HCT116 (cell line): ENCODE measurements around the gene CPA4. TPM values are rescaled to one million over a fixed set of nuclear protein-coding genes. Genes with fewer than 3 reads are reported as not detected.

Experiments
- ATAC-seq: fragments of 200-7000 bp; cut with Tn5 transposase; 2 replicates; pipeline ENCODE4 v1.9.1; 2020; ENCODE audit warnings: mild to moderate bottlenecking, moderate library complexity
- BruUV-seq: library from RNA; stranded (reverse); fragments of 400-500 nt; replicated peaks from 2 replicates; lab custom pipeline; 2021; lab: Mats Ljungman, UMichigan
- CTCF ChIA-PET: fragments of 300-600 bp; sonication (Branson Sonifier 250); formaldehyde crosslinking; loops from one replicate; lab custom pipeline; 2021; ENCODE audit warnings: antibody characterized with exemption; lab: Charles Lee
- POLR2A ChIA-PET: fragments of 300-600, 350-600 bp; sonication (Branson Sonifier 250); formaldehyde crosslinking; loops from one replicate; lab custom pipeline; 2021; ENCODE audit warnings: antibody characterized with exemption; lab: Charles Lee
- RAD21 ChIA-PET, 2 experiments: fragments of 300-600 bp; sonication (Branson Sonifier 250); formaldehyde crosslinking; loops; one replicate each; lab custom pipeline; 2023; ENCODE audit warnings: low total read pairs in 2 of 2; ENCODE audit not compliant: uncharacterized antibody in 2 of 2, unreplicated experiment in 2 of 2, low non-redundant PET in 1 of 2; lab: Charles Lee
- DNase-seq: peaks from one replicate; pipeline ENCODE4 v3.0.0-alpha.2; 2010; ENCODE audit warnings: low read depth, low spot score
- H2AFZ ChIP-seq: fragments of 200-600 bp; shearing (Covaris generic), sonication (generic); 2 replicates; pipeline ENCODE4 v1.6.1; 2017; ENCODE audit warnings: low read depth, mixed run types, mixed read lengths, antibody characterized with exemption, low read length; ENCODE audit not compliant: poor library complexity, severe bottlenecking
- H3K27ac ChIP-seq: 2 replicates; pipeline ENCODE4 v1.5.1; 2012; ENCODE audit warnings: low read depth, low read length
- H3K27me3 ChIP-seq: fragments of 200-600 bp; sonication (generic); 2 replicates; pipeline ENCODE4 v1.6.1; 2016; ENCODE audit warnings: mixed run types, low read length, mixed read lengths; ENCODE audit not compliant: insufficient read depth
- H3K36me3 ChIP-seq, 2 experiments: fragments of 200-500 bp in 1 of 2; fragments of 200-600 bp in 1 of 2; sonication (Bioruptor generic) in 1 of 2; sonication (generic) in 1 of 2; 2 replicates each; pipeline versions ENCODE4 v1.5.1 to v1.6.1; 2014 to 2016; ENCODE audit warnings: low read length in 2 of 2, inconsistent platforms in 1 of 2, mixed read lengths in 1 of 2, mixed run types in 1 of 2; ENCODE audit not compliant: insufficient read depth in 2 of 2, control insufficient read depth in 1 of 2
- H3K4me1 ChIP-seq, 2 experiments: fragments of 200-600 bp in 1 of 2; sonication (generic) in 1 of 2; 2 replicates each; pipeline versions ENCODE4 v1.5.1 to v1.6.1; 2012 to 2017; ENCODE audit warnings: low read length in 2 of 2, inconsistent platforms in 1 of 2, mild to moderate bottlenecking in 1 of 2, mixed read lengths in 1 of 2, mixed run types in 1 of 2, moderate library complexity in 1 of 2; ENCODE audit not compliant: insufficient read depth in 2 of 2, control insufficient read depth in 1 of 2
- H3K4me2 ChIP-seq: fragments of 200-600 bp; sonication (generic); 2 replicates; pipeline ENCODE4 v1.6.1; 2017; ENCODE audit warnings: mixed run types, low read length, mixed read lengths
- H3K4me3 ChIP-seq, 2 experiments: fragments of 200-600 bp in 1 of 2; sonication (generic) in 1 of 2; replicated peaks in 1 of 2; 2 replicates each; pipeline ENCODE4 v1.5.1; 2011 to 2016; ENCODE audit warnings: low read length in 2 of 2, control low read depth in 1 of 2, low read depth in 1 of 2, mild to moderate bottlenecking in 1 of 2, mixed read lengths in 1 of 2, mixed run types in 1 of 2
- H3K79me2 ChIP-seq: fragments of 200-600 bp; sonication (generic); 2 replicates; pipeline ENCODE4 v1.6.1; 2017; ENCODE audit warnings: mild to moderate bottlenecking, mixed run types, low read length, moderate library complexity, mixed read lengths; ENCODE audit not compliant: insufficient read depth
- H3K9ac ChIP-seq: fragments of 200-600 bp; sonication (generic); 2 replicates; pipeline ENCODE4 v1.6.1; 2016; ENCODE audit warnings: low read length, mixed read lengths
- H3K9me2 ChIP-seq: fragments of 200-600 bp; sonication (generic), shearing (Covaris generic); 2 replicates; pipeline ENCODE4 v1.6.1; 2017; ENCODE audit warnings: mixed run types, mild to moderate bottlenecking, moderate library complexity; ENCODE audit not compliant: insufficient read depth
- H3K9me3 ChIP-seq, 2 experiments: fragments of 200-500 bp in 1 of 2; fragments of 200-600 bp in 1 of 2; sonication (Bioruptor generic) in 1 of 2; sonication (generic) in 1 of 2; 2 replicates each; pipeline ENCODE4 v1.6.1; 2014 to 2017; ENCODE audit warnings: low read length in 2 of 2, mixed read lengths in 2 of 2, inconsistent platforms in 1 of 2, low read depth in 1 of 2, mild to moderate bottlenecking in 1 of 2, mixed run types in 1 of 2, moderate library complexity in 1 of 2; ENCODE audit not compliant: control insufficient read depth in 1 of 2, insufficient read depth in 1 of 2
- H4K20me1 ChIP-seq: fragments of 200-600 bp; sonication (generic), shearing (Covaris generic); 2 replicates; pipeline ENCODE4 v1.6.1; 2017; ENCODE audit warnings: mixed run types, mild to moderate bottlenecking, moderate library complexity; ENCODE audit not compliant: insufficient read depth
- CBX3 ChIP-seq: IDR thresholded peaks from 2 replicates; pipeline ENCODE4 v1.6.1; 2012; ENCODE audit warnings: low read depth
- CEBPB ChIP-seq: IDR thresholded peaks from 2 replicates; pipeline ENCODE4 v1.6.1; 2012; ENCODE audit warnings: low read depth
- CTCF ChIP-seq, 3 experiments: fragments of 200-600 bp in 1 of 3; sonication (generic) in 1 of 3; IDR thresholded peaks in 2 of 3; conservative IDR thresholded peaks in 1 of 3; 2 replicates each; pipeline ENCODE4 v1.5.1; 2012 to 2017; ENCODE audit warnings: low read depth in 2 of 3, low read length in 2 of 3, antibody characterized with exemption in 1 of 3, borderline replicate concordance in 1 of 3, control low read depth in 1 of 3, mild to moderate bottlenecking in 1 of 3, mixed read lengths in 1 of 3, mixed run types in 1 of 3, moderate library complexity in 1 of 3; ENCODE audit not compliant: insufficient read depth in 1 of 3
- EGR1 ChIP-seq: IDR thresholded peaks from 2 replicates; pipeline ENCODE4 v1.6.1; 2012; ENCODE audit warnings: low read depth
- EZH2 ChIP-seq: fragments of 200-600 bp; sonication (generic); IDR thresholded peaks from 2 replicates; pipeline ENCODE4 v1.6.1; 2017; ENCODE audit warnings: antibody characterized with exemption, mixed run types
- EZH2phosphoT487 ChIP-seq: fragments of 200-600 bp; IDR thresholded peaks from 2 replicates; pipeline ENCODE4 v1.6.1; 2018; ENCODE audit warnings: antibody characterized with exemption, borderline replicate concordance
- FOSL1 ChIP-seq: IDR thresholded peaks from 2 replicates; pipeline ENCODE4 v1.6.1; 2012; ENCODE audit warnings: low read depth
- JUND ChIP-seq: IDR thresholded peaks from 2 replicates; pipeline ENCODE4 v1.6.1; 2012
- POLR2AphosphoS5 ChIP-seq: IDR thresholded peaks from 2 replicates; pipeline ENCODE4 v1.6.1; 2011; ENCODE audit warnings: mild to moderate bottlenecking, low read depth, low read length, moderate library complexity
- RAD21 ChIP-seq: IDR thresholded peaks from 2 replicates; pipeline ENCODE4 v1.6.1; 2012; ENCODE audit warnings: low read depth, mild to moderate bottlenecking
- REST ChIP-seq: IDR thresholded peaks from 2 replicates; pipeline ENCODE4 v1.6.1; 2012; ENCODE audit warnings: low read depth
- SIN3A ChIP-seq: IDR thresholded peaks from 2 replicates; pipeline ENCODE4 v1.6.1; 2012; ENCODE audit warnings: low read depth
- SRF ChIP-seq: IDR thresholded peaks from 2 replicates; pipeline ENCODE4 v1.6.1; 2012; ENCODE audit warnings: low read depth
- ZFX ChIP-seq: fragments of 450-650 bp; IDR thresholded peaks from 2 replicates; pipeline ENCODE4 v1.6.1; 2017
- intact Hi-C: fragments of 100-400 bp; cut with micrococcal nuclease; formaldehyde crosslinking; loops from 2 replicates; pipeline ENCODE4 v1.10.0; 2022
- total RNA-seq: library from RNA; stranded (reverse); gene quantifications from one replicate; pipeline ENCODE4 v1.2.1, GENCODE V29; 2021; ENCODE audit not compliant: unreplicated experiment
- TF ChIP-seq, protein P1 (sequence below): IDR thresholded peaks from 2 replicates; pipeline ENCODE4 v1.6.1; 2011; ENCODE audit warnings: mild to moderate bottlenecking, low read length, moderate library complexity; ENCODE audit not compliant: insufficient replicate concordance; ENCODE audit errors: extremely low read depth
- TF ChIP-seq, protein P2 (sequence below): IDR thresholded peaks from 2 replicates; pipeline ENCODE4 v1.6.1; 2012

Gene CPA4
- total RNA-seq, 1 experiment from 2014 or later, result 38.7 TPM

DNA sequence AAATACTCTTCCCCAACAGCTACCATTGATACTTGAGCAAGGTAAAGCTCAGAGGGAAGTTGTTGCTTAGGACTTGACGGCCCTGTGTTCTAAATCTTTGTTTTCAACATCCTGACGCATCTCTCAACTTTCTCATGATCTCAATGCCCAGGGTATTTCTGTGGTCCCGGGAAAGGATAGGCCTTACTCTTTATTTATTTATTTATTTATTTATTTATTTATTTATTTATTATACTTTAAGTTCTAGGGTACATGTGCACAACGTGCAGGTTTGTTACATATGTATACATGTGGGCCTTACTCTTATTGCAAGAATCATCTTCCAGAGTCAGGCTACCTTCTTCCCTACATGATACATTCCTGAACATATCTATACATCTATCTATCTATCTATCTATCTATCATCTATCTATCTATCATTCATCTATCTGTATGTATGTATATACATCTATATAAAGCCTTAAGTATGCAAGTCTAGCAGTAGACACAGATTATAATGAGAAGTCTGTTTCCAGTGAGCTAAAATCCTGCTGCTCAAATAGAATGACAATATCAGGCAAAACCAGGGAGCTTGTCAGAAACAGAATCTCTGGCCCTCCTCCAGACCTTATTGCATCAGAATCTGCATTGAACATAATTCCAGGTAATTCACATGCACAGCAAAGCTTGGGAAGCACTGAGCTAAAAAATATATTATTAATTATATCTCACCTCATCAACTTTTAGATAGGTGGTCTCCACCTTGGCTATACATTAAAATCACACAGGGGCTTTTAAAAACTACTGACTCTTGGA, 39.5 kb downstream of the CPA4 start (continued):
- TF ChIP-seq REST (no peak), CTCF (IDR thresholded peaks at IDR 0.05 in 2 of 3, conservative IDR thresholded peaks at IDR 0.05 in 1 of 3; ENCODE audit: borderline replicate concordance in 1 of 3, insufficient read depth in 1 of 3, low read depth in 2 of 3, low read length in 2 of 3) (no peak), EZH2 (no peak), EGR1 (no peak)

- Histone ChIP-seq H3K4me1 (no peaks in the 10 kb centered on the region), H3K27ac (no peak overlapping the region)
- ATAC-seq, result no peak
- TF ChIP-seq, protein P1, sequence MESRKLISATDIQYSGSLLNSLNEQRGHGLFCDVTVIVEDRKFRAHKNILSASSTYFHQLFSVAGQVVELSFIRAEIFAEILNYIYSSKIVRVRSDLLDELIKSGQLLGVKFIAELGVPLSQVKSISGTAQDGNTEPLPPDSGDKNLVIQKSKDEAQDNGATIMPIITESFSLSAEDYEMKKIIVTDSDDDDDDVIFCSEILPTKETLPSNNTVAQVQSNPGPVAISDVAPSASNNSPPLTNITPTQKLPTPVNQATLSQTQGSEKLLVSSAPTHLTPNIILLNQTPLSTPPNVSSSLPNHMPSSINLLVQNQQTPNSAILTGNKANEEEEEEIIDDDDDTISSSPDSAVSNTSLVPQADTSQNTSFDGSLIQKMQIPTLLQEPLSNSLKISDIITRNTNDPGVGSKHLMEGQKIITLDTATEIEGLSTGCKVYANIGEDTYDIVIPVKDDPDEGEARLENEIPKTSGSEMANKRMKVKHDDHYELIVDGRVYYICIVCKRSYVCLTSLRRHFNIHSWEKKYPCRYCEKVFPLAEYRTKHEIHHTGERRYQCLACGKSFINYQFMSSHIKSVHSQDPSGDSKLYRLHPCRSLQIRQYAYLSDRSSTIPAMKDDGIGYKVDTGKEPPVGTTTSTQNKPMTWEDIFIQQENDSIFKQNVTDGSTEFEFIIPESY, result no peak
- TF ChIP-seq EGR1 (no peak), SIN3A (no peak), ZFX (no peak), CEBPB (no peak), FOSL1 (no peak), CBX3 (no peak), EZH2 (no peak), SRF (no peak), JUND (no peak), EZH2phosphoT487 (no peak), RAD21 (no peak), POLR2AphosphoS5 (no peak)
- TF ChIP-seq, protein P2, sequence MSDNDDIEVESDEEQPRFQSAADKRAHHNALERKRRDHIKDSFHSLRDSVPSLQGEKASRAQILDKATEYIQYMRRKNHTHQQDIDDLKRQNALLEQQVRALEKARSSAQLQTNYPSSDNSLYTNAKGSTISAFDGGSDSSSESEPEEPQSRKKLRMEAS, result no peak
Observed at GRCh38 chr7:130333832-130334231, 40.9 kb downstream of the CPA4 start.

More at GRCh38 chr7:130333832-130334231, 40.9 kb downstream of the CPA4 start:
- ChIA-PET CTCF (no interaction called here), RAD21 (no interaction called here), POLR2A (no interaction called here)
- no peaks in the 10 kb centered on the region for H4K20me1 ChIP-seq
- no peak overlapping the region for H3K9ac ChIP-seq
- no peaks in the 10 kb centered on the region for H3K9me3 ChIP-seq
- no peak for DNase-seq
- H3K9me2 ChIP-seq, result no peaks in the 10 kb centered on the region
- intact Hi-C loops, result no loop called here
- H3K27me3 ChIP-seq, result no peaks in the 10 kb centered on the region
- H2AFZ ChIP-seq, result no peak overlapping the region
- H3K79me2 ChIP-seq, result no peaks in the 10 kb centered on the region
- H3K4me2 ChIP-seq, result no peak overlapping the region
- no peaks in the 10 kb centered on the region for H3K36me3 ChIP-seq
- no TSS peak for BruUV-seq
- H3K4me3 ChIP-seq, result no peak overlapping the region
